Fibroblast of lung (primary cell): ENCODE results near the gene CST9.

Experiments
- EZH2 ChIP-seq: IDR thresholded peaks from 2 replicates; pipeline ENCODE4 v1.5.1; 2012; ENCODE audit warnings: low read length, control low read depth, mild to moderate bottlenecking; ENCODE audit errors: missing control alignments
- TF ChIP-seq, protein P1 (sequence below), 2 donors: IDR thresholded peaks in 1 of 2; conservative IDR thresholded peaks in 1 of 2; 1 replicate in 1 of 2; 2 replicates in 1 of 2; pipeline ENCODE4 v1.5.1; 2011 to 2012; ENCODE audit warnings: low read length in 2 of 2, control low read depth in 1 of 2, inconsistent platforms in 1 of 2, low read depth in 1 of 2, mild to moderate bottlenecking in 1 of 2

DNA sequence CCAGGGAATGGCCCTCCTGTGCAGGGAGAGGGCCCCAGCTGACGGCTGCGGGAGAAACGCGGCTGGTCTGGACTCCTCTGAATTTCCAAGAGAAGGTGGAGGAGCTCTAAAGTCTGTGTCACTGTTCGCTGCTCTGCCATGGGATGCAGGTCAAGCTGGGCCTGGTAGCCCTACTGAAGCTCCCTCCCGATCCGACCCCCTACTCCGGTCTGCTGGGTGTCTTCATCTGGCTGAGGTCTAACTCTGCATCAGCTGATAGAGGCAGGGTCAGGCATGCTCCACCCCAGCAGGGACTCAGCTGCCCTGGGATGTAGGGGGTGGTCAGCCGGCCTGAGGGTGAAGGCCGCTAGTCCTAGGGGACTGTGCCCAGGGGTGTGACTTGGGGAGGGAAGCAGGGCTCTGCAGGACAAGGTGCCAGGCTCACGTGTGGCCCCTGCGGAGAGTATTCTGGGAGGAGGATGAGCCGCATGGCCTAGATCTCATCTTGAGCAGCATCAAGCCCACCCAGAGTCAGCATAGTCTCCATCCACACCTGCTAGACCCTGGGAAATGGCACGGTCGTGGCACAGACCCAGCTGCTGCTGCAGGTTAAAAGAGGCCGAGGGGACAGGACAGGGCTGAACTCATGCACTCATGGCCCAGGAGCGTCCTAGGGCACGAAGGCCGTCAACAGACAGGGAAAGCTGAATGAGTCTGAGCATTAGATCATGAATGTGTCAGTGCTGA is 30.6 kb upstream of the CST9 start:
- TF ChIP-seq, protein P1, sequence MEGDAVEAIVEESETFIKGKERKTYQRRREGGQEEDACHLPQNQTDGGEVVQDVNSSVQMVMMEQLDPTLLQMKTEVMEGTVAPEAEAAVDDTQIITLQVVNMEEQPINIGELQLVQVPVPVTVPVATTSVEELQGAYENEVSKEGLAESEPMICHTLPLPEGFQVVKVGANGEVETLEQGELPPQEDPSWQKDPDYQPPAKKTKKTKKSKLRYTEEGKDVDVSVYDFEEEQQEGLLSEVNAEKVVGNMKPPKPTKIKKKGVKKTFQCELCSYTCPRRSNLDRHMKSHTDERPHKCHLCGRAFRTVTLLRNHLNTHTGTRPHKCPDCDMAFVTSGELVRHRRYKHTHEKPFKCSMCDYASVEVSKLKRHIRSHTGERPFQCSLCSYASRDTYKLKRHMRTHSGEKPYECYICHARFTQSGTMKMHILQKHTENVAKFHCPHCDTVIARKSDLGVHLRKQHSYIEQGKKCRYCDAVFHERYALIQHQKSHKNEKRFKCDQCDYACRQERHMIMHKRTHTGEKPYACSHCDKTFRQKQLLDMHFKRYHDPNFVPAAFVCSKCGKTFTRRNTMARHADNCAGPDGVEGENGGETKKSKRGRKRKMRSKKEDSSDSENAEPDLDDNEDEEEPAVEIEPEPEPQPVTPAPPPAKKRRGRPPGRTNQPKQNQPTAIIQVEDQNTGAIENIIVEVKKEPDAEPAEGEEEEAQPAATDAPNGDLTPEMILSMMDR (conservative IDR thresholded peaks at IDR 0.05 in 1 of 2, IDR thresholded peaks at IDR 0.05 in 1 of 2; ENCODE audit: low read depth in 1 of 2, low read length in 2 of 2), result no peak
- no peak for TF ChIP-seq EZH2
